Uterus (tissue), 4 donors: ENCODE data around the gene SELENOM. TPM values are rescaled to one million over a fixed set of nuclear protein-coding genes. Genes with fewer than 3 reads are reported as not detected.
A peak's percentile ranks its signal among the peaks of the same experiment; 100 is the strongest.
"Not testable (repeated sequence)": the region's sequence is repeated elsewhere in the genome, so short reads cannot be mapped to it uniquely, and the experiment has no call there.

Experiments used
- DNase-seq, 2 donors: peaks; one replicate each; pipeline ENCODE4 v3.0.0-alpha.2; 2019 to 2020
- H3K27ac ChIP-seq, 2 donors: fragments of 200-600 bp; sonication (generic); 1 replicate in 1 of 2; 2 replicates in 1 of 2; pipeline ENCODE4 v1.5.1; 2016 to 2018
- H3K27me3 ChIP-seq, 2 donors: fragments of 200-600 bp; sonication (generic); one replicate each; pipeline ENCODE4 v1.5.1; 2018 to 2019; ENCODE audit warnings: control low read depth in 1 of 2
- H3K36me3 ChIP-seq, 2 donors: fragments of 200-600 bp; sonication (generic); one replicate each; pipeline ENCODE4 v1.5.1; 2019; ENCODE audit warnings: control low read depth in 1 of 2
- H3K4me1 ChIP-seq, 2 donors: fragments of 200-600 bp; sonication (generic); one replicate each; pipeline ENCODE4 v1.5.1; 2018 to 2019; ENCODE audit warnings: control low read depth in 1 of 2
- H3K4me3 ChIP-seq, 2 donors: fragments of 200-600 bp; sonication (generic); 1 replicate in 1 of 2; 2 replicates in 1 of 2; pipeline ENCODE4 v1.5.1; 2018 to 2019; ENCODE audit warnings: mild to moderate bottlenecking in 1 of 2
- H3K9me3 ChIP-seq, 2 donors: fragments of 200-600 bp; sonication (generic); one replicate each; pipeline ENCODE4 v1.5.1; 2019; ENCODE audit warnings: control low read depth in 1 of 2
- CTCF ChIP-seq, 4 experiments: fragments of 200-600 bp in 2 of 4; fragments of 450-650 bp in 2 of 4; sonication (generic) in 2 of 4; IDR thresholded peaks; one replicate each; pipeline ENCODE4 v1.5.1; 2016 to 2019; ENCODE audit warnings: antibody characterized with exemption in 4 of 4, mild to moderate bottlenecking in 2 of 4, moderate library complexity in 1 of 4
- POLR2A ChIP-seq, 2 donors: fragments of 450-650 bp; IDR thresholded peaks; one replicate each; pipeline ENCODE4 v1.6.1; 2016; ENCODE audit warnings: antibody characterized with exemption in 2 of 2, mild to moderate bottlenecking in 1 of 2, moderate library complexity in 1 of 2
- intact Hi-C: fragments of 100-400 bp; cut with DNase I; formaldehyde crosslinking; loops from one replicate; pipeline ENCODE4 v1.15.1; 2023; ENCODE audit warnings: low total_unique reads
- total RNA-seq, 4 donors: library from RNA; depleted of rRNA in 3 of 4; stranded (reverse); fragments of >200 nt in 3 of 4; gene quantifications; one replicate each; pipeline versions ENCODE4 v1.1.0 to v1.2.4, GENCODE V29; 2014 to 2023
- donor health status: DM: yes; HTN: yes; CAD: no.

The SELENOM gene
- total RNA-seq, 4 donors from 2014 or later: 91.7 to 2,170 (median 948) TPM

GRCh38 chr22:31079095-31079642 is 28.2 kb downstream of the SELENOM start:
- H3K27me3 ChIP-seq: no peaks in the 10 kb centered on the region
- peaks cover 0 to 5% of the 10 kb centered on the region in 2 donors for H3K4me1 ChIP-seq
- H3K9me3 ChIP-seq: no peaks in the 10 kb centered on the region
- DNase-seq: peak in 1 of 2 donors; percentile 32
- no peaks in the 10 kb centered on the region for H3K36me3 ChIP-seq
- TF ChIP-seq CTCF (IDR thresholded peaks at IDR 0.05) (no peak), POLR2A (IDR thresholded peaks at IDR 0.05) (no peak)
- H3K4me3 ChIP-seq: no peak overlapping the region
- intact Hi-C loops: no loop called here
- H3K27ac ChIP-seq: peak overlapping the region in 1 of 2 donors; percentile 98

GRCh38 chr22:31078389-31078788 is 29.0 kb downstream of the SELENOM start:
- H3K4me3 ChIP-seq, H3K4me1 ChIP-seq, H3K9me3 ChIP-seq, H3K36me3 ChIP-seq, DNase-seq, intact Hi-C loops, H3K27me3 ChIP-seq: not testable (repeated sequence)
- peak overlapping the region in 1 of 2 donors; percentile 22 for H3K27ac ChIP-seq

GRCh38 chr22:31077681-31078080 is 29.7 kb downstream of the SELENOM start:
- H3K27me3 ChIP-seq: no peaks in the 10 kb centered on the region
- no peak for TF ChIP-seq POLR2A (IDR thresholded peaks at IDR 0.05)
- no peak for TF ChIP-seq CTCF (IDR thresholded peaks at IDR 0.05)
- no peak for DNase-seq
- peaks cover 0 to 5% of the 10 kb centered on the region in 2 donors for H3K4me1 ChIP-seq
- no peaks in the 10 kb centered on the region for H3K9me3 ChIP-seq
- H3K4me3 ChIP-seq: no peak overlapping the region
- peak overlapping the region in 1 of 2 donors; percentile 22 for H3K27ac ChIP-seq
- H3K36me3 ChIP-seq: no peaks in the 10 kb centered on the region
- intact Hi-C loops: no loop called here

- intact Hi-C loops: no loop called here
- Histone ChIP-seq H3K4me3 (no peak overlapping the region), H3K27me3 (no peaks in the 10 kb centered on the region), H3K4me1 (peaks cover 0 to 5% of the 10 kb centered on the region in 2 donors), H3K36me3 (no peaks in the 10 kb centered on the region), H3K27ac (peak overlapping the region; percentile 89 to 91), H3K9me3 (no peaks in the 10 kb centered on the region)
- no peak for TF ChIP-seq CTCF (IDR thresholded peaks at IDR 0.05)
- TF ChIP-seq POLR2A (IDR thresholded peaks at IDR 0.05): peak in 1 of 2 donors; percentile 29
- DNase-seq: peak; percentile 93 to 95
Measured at GRCh38 chr22:31075961-31076360, 31.4 kb downstream of the SELENOM start.

- H3K27me3 ChIP-seq, H3K4me1 ChIP-seq, DNase-seq, H3K36me3 ChIP-seq, H3K9me3 ChIP-seq, H3K4me3 ChIP-seq, intact Hi-C loops, H3K27ac ChIP-seq: not testable (repeated sequence)
Measured at GRCh38 chr22:31073545-31074145, 33.7 kb downstream of the SELENOM start.

GRCh38 chr22:31073125-31073524 is 34.2 kb downstream of the SELENOM start:
- H3K9me3 ChIP-seq, H3K4me3 ChIP-seq, H3K27me3 ChIP-seq, H3K36me3 ChIP-seq, H3K4me1 ChIP-seq, H3K27ac ChIP-seq, DNase-seq, intact Hi-C loops: not testable (repeated sequence)

- H3K36me3 ChIP-seq, H3K4me3 ChIP-seq, H3K27ac ChIP-seq, H3K9me3 ChIP-seq, DNase-seq, intact Hi-C loops, H3K27me3 ChIP-seq, H3K4me1 ChIP-seq: not testable (repeated sequence)
Measured at GRCh38 chr22:31069691-31070314, 37.6 kb downstream of the SELENOM start.
